ENCODE measurements around the gene NPHP3.

- TF ChIP-seq EZH2 (IDR thresholded peaks at IDR 0.05; ENCODE audit: insufficient read depth, poor library complexity, severe bottlenecking), result no peak
- no peak for TF ChIP-seq EZH2phosphoT487 (IDR thresholded peaks at IDR 0.05; ENCODE audit: insufficient read depth, low read depth)
Observed at GRCh38 chr3:132730891-132731580, 8.8 kb upstream of the NPHP3 start.
